HG02973 (cell line): Measurements from ENCODE around the gene SYNPR.

ENCODE experiments used
- ATAC-seq: cut with Tn5 transposase; IDR thresholded peaks from one replicate; pipeline ENCODE4 v1.9.1; 2021; ENCODE audit warnings: moderate library complexity; ENCODE audit not compliant: unreplicated experiment

The SYNPR gene

DNA sequence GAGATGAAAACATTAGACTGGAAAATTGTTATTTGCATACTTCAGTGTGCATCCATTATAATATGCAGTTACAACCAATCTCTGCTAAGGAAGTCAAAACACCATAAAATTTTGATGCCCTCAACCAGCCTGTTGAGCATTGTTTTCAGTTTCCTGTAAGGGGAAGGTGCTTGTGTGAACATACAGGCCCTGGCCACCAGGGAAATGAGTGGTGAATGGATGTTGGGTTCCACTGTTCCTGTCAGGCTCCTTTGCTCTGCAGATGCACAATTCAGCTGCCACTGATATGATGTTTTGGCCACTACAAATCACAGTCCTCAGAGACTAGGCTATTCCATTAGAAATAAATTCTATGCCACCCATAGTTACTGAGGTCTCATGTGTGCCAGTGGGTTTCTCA is 184.6 kb downstream of the SYNPR start:
- no peak for ATAC-seq

DNA sequence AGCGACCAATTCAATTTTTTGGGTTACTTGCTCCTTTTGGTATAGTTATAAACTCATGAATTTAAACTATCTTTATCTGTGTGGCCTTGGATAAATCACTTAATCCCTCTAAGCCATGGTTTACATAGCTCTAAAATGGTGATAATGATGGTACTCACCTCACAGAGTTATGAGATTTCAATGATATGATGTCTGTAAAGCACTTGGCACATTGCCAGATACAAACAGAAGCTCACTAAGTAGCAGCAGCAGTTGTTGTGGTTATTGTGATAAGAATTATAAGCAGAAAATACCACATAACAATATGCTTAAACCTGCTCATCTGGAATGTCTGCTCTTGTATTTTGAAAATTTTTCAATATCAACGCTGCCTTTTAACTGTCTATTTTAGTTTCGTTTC is 189.3 kb downstream of the SYNPR start:
- no peak for ATAC-seq

DNA sequence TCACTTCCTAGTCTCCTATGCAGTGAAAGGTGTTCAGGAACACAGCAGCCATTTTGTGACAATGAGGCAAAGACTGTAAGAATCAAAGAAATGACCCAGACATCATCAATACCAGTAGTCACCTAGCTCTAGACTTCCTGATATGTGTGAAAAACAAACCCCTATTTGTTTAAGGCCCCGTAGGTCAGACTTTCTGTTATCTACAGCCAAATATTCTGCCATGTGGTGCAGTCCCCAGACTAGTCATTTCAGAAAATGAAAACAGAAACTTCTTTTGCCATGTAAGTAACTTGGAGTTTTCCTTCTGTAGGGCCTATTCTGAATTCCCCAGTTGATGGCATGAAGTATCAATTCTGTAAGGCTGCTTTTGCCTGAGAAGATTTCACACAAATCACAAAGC is 192.6 kb downstream of the SYNPR start:
- ATAC-seq, result peak; percentile 89

DNA sequence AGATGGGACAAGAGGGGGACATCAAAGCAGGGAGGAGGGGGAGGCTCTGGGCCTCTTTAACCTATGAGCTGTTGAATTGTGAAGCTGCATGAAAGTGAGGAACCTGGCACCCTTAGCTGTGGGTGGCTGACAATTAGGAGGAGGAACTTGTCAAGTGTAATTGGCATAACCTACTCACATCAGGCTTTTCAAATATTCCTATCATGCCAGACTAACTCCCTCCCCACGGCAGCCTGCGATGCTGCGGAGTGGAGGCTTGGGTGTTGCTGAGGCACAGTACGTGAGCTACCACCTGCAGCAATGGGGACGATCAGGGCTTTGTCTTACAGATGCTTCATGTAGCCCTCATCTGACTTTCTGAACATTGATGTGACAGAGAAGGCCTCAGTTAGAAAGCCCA is 193.7 kb downstream of the SYNPR start:
- no peak for ATAC-seq

DNA sequence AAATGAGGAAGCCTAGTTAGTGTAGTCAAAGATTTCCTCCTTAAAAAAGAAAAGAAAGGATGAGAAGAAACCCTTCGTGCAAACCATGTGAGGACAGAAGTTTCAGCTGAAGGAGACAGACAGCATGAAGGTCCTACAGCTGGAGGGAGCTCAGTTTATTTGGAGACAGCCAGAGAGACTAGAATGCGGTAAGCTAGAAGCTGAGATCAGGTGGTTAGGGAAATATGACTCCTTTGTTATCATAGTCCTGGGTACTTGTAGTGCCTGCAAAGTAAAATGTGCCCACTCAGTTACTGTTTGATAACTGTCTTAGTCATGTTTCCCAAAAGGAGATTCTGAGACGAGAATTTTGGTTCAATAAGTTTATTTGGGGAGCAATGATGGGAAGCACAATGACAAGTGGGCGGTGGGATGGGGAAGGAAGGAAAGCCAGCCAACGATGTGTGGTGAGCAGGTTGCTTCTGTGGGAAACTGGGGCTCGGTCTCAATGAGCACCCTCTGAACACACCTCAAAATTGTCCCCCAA is 195.6 kb downstream of the SYNPR start:
- ATAC-seq, result no peak

DNA sequence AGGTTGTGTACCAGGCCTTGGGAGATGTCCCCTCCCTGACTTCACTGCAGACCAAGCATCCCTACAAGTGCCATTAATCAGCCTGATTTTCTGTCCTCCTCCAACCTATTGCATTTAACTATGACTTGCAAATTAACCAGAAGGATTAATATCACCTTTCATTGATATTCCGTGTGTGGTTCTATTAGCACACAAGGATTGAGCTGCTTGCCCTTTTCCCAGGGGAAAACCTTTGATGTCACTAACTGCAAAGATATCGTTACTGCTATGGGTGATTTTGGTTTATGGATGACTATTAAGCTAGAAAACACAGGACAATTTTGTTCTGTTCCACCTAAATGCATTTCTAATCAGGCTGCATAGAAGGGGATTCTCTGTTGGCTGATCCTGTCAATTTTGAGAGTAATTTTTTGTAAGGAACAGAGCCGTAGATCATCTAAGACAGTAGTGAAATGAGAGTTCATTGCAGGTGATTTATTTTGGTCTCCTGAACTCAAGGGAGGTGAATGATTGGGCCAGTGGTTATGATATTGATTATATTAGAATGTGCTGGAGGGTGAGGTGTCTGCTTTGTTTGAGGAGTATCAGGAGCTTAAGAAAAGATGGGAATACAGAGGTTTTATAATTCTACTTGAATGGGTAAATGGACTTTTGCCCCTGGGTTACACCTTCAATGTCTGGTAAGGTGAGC is 196.9 kb downstream of the SYNPR start:
- no peak for ATAC-seq

DNA sequence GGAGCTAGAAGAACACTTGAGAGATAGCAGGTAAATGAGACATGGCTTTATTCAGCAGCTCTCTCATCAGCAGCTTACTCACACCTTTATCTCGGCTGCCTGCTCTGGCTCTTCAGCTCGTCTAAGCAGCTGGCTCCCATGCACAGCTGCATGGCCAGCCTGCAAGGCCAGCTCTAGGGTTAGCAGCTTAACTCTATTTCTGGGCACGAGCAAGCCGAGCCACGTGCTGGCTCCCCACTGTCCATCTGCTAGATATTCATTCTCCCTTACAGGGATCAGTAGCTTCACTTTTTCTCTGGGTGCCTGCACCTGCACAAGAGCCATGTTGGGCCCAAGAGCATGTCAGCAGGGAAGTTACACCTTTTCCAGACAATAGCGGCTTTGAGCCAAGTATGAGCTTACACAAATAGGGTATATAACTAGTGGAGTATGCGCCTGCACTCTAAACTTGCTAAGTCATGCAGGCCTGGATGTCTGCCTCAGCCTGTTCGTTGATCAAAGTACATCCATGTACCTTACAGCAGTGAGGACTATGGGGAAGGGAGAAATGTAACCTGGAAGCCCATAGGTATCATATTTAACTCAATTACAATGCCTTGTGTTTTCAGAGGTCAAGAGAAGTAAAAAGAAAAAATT is 199.5 kb downstream of the SYNPR start:
- ATAC-seq, result no peak

DNA sequence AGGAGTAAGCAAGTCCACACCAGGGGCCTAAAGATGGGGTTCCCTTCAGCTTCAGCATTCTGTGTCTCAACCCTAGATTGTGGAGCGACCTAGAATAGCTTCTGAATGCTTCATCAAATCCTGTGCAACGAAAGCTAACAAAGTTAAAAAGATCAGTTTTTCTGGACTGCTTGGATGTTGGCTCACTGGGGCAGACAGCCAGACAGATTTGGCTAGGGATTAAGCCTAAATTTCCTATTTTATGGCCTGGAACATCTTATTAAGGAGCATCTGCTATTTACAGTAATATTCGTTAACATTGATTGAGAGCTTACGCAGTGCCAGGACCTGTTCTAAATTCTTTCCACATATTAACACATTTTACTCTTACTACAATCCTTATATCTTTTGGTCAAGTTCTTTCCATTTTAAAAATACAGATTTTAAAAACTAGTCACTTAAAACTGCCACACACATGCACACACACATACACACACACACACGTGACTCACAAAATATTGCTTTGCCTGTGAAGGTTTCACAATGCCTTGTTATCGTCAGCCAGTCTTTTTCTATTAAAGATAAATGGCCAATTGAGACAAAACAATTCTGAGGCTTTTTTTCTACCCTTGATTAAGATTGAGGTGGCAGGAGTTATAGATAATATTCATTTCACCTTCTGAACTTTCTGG is 201.0 kb downstream of the SYNPR start:
- no peak for ATAC-seq

DNA sequence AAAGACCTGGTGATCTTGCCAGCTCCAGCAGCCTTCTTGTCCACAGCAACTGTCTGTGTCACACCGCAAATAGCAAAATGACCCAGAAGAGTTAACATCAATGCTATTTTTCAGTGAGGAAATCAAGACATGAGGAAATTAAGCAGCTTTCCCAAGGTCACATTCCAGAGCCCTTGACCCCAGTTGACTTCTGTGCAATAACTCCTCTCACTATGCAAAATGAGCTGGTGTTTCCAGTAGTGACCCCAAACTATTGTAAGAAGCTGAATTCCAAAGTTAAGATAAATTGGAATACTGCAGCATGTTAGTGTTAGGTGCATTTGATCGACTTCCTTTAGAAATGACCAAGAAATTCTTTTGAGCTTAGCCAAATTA is 201.5 kb downstream of the SYNPR start:
- ATAC-seq, result no peak

DNA sequence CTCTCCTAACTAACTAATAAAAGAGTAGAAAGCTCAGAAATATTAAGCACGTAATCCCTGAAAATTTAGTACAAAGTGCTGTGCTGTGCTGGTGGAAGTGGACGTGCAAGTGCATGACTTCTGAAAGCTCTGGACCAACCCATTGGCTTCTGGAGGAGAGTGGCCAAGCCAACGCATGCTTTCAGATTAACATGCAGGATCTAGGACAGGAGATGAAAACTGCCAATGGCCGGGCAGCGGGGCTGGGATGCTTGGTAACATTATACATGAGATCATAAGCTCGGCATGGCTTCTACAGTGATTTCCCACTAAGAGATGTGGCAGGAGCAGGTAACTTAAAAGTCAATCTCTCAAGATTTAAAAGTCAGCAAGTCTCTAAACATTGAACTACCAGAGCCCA is 203.5 kb downstream of the SYNPR start:
- no peak for ATAC-seq

DNA sequence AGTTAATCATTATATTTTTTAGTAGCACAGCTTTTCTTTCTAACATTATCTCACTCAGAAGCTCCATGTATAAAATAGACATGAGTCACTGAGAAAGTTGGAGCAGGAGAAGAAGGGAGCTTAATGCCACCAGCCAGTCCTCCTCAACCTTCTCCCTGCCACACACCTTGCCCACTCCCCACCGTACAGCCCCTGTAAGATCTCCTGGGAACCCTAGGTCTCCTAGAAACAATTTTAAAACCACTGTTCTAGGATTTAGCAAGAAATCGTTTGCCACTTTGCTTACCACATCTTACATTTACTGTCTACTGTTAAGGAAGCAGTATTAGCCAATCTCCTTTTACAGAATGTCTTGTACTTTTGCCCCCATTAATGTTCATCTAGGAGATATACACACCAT is 204.2 kb downstream of the SYNPR start:
- no peak for ATAC-seq

DNA sequence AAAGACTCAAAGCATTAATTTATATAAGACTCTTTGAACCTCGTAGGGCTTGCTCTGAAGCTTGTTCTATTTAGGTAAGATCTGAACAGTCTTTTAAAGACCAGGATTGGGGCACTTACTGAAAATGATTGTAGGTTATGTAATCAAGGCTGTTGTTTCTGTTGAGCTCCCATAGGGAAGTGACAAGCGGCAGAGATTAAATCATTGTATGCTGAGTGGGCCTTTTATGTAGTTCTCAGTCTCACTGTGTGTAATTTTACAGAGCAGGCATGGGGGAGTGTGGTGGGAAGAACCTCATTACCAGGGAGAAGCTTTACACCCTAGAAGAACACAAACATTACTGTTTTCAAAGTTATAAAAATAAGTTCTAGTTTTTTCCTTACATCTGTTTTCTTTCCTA is 214.4 kb downstream of the SYNPR start:
- ATAC-seq, result no peak

DNA sequence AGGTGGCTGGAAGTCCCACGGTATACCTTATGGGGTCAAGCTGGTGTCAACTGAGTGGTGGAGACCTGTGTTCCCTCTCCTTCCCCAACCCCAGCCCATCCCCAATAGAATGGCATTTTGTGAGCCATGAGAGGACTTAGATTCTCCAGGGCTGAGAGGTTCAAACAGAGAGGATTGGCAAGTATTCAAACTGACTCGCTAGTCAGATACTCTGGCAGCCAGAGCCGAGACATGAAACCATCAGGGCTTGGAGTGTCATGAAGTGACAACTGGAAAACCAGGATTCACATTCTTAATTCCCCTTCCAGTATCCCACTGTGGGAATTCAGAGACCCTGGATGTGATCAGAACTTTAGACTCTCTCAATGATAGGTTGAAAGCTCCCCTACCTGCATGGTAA is 215.0 kb downstream of the SYNPR start:
- ATAC-seq, result no peak

DNA sequence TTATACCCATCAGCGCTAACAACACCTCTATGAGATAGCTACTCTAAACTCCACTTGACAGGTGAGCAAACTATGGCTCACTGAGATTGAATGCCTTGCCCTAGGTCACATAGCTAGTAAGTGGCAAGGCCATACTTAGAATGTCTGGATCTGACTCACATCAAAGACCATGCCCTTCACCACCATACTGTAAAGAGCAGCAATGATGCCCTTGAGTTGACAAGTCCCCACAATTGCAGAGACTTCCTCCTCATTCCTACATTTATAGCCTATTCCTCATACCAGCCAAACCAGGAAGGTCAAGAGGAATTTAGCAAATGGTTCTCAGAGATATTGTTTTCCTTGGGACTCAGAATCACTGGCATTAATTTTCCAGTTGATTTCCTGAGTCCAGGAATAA is 216.5 kb downstream of the SYNPR start:
- ATAC-seq, result no peak

DNA sequence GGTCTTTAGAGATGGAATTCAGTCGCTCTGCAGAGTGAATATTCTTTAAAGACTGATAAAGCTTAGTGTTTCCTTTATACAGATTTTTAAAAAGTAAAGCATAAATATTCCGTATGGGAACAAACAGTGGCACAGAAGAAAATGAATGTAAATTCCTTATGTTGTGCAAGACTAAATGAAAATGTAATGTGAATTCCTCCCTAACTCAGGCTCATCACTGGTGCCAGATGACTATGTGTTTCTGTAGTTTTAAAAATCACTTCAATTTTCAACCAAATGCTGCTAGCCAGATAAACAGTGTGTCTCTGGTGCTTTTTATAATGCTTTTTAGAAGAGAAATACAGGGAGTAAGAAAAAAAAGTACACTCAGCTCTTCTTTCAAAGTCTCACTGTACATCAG is 219.5 kb downstream of the SYNPR start:
- ATAC-seq, result no peak

DNA sequence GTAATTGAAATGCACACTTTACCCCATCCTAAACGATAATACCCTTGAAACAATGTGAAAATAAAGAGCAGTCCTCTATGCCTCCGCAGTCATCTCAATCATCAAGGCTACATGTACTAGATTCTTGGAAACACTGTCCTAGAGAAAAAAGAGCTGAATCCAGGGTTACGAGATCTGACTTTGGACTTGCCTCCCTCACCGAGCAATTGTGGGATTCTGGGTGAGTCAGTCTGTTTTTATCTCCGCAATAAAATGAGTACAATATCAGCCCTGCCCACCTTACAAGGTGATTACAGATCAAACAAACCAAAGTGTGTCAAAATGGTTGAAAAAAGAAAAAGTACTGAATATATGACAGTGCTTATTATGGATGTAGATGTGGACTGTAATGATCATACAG is 222.1 kb downstream of the SYNPR start:
- ATAC-seq, result no peak

DNA sequence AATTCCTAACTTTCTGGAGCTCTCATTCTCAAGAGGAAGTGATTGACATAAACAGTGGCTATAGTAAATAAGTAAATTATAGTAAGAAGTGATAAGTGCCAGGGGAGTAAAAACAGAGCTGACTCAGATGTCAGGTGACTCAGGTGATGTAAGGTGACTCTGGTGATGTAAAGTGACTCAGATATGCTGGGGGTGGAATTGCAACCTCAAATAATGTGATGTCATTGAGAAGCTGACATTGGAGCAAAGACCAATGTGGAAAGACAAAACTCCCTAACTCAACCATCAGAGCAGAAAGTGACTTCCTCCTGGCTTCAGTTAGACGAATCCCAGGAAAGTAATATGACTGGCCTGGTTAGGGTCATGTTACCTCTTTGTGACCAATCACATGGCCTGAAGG is 230.2 kb downstream of the SYNPR start:
- no peak for ATAC-seq

DNA sequence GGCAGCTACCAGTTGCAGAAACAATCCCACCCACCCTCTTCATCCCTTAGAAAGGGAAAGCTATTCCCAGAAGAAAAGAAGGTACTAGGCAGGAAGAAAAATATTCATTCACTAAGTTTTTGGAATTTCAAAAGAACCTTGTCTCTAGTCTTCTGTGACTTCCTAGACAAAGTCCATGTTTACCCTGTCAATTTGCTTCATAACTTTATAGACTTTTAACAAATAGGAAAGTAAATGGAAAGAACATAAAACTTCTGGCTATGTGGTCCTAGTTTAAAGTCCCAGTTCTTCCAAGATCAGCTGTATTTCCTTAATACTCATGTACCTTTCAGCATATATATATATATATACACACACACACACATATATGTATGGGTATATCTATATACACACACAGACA is 230.7 kb downstream of the SYNPR start:
- ATAC-seq, result no peak

DNA sequence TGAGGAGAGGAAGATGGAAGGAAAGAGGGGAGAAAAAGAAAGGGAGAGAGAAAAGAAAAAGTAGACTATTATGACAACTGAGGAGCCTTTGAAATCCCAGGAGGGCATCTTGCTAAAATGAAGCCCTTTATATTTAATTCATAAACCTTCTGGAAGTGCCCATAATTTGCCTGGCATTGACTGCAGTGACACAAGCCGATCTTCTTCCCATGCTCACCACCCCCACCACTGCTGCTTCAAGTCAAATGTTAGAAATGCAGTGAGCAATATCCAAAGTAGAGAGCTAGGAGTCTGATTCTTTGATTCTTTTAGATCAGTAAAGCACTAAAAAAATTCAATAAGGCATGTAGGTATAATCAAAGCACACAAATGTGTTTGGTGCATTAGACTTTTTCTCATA is 235.7 kb downstream of the SYNPR start:
- no peak for ATAC-seq

DNA sequence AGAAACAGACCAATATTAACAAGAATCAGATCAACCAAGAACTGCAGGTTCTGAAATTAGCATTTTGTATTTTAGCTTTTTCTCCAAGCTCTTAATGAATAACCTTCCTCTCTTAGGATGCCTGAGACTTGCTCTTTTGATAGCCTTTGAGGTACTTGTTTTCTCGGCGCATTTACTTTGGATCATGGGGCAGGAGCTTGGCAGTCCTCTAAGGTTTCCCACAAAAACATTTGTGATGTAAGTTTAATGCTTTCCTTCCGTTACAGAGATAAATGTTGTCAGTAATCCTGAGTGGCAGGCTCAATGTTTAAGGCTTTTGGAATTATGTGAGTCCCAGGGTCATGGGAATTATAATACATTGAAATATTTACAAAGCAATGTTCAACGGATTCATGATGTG is 236.6 kb downstream of the SYNPR start:
- ATAC-seq, result no peak

DNA sequence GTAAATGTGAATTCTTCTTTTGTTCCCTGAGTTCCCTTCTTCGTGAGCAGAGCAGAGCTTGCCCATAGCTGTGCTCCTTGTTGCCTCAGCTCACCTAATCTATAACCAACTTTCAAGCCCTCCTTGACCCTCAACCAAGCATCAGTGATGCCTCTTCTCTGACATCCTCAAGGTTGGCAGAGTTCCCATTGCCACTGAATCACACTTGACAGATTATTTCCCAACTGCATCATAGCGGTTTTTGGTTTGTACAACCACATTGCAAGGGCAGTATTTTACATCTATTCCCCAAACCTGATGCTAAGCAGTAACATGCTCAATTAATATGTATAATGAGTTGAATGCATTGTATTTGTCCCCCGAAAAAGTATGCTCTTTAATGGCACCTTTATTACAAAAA is 241.3 kb downstream of the SYNPR start:
- ATAC-seq, result no peak

DNA sequence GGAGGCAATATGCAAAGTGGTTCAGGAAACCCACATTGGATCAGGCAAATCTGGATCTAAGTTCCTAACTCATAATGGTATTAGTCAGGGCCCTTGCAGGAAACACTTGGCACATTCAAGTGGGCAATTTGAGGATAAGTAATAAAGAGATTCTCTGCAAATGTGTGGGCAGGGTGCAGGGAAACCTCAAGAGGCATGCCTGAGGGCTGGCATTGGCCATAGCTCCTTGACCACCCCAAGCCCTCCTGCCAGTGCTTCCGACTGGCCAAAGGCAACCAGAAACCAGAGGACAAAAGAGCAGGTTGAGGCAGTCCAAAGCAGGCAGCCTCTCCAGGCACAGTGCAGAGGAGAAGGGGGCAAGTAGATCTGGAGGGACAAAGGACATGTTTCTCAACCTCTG is 243.5 kb downstream of the SYNPR start:
- no peak for ATAC-seq
